ENCODE measurements around the gene BHLHA9.

Gene BHLHA9

GRCh38 chr17:1286379-1287106, 16.3 kb downstream of the BHLHA9 start:
- TF ChIP-seq CTCF (conservative IDR thresholded peaks at IDR 0.05), result no peak
- no peak for TF ChIP-seq ZFX (IDR thresholded peaks at IDR 0.05)
- no peak overlapping the region for H3K27ac ChIP-seq

GRCh38 chr17:1289695-1290094, 19.5 kb downstream of the BHLHA9 start:
- TF ChIP-seq ZFX (IDR thresholded peaks at IDR 0.05), result no peak
- no peak for TF ChIP-seq CTCF (conservative IDR thresholded peaks at IDR 0.05)
- H3K27ac ChIP-seq, result no peak overlapping the region

- TF ChIP-seq CTCF (conservative IDR thresholded peaks at IDR 0.05) (no peak), ZFX (IDR thresholded peaks at IDR 0.05) (no peak)
- no peak overlapping the region for H3K27ac ChIP-seq
Measured at GRCh38 chr17:1290676-1291075, 20.4 kb downstream of the BHLHA9 start.

GRCh38 chr17:1294157-1294717, 24.0 kb downstream of the BHLHA9 start:
- no peak overlapping the region for H3K27ac ChIP-seq
- no peak for TF ChIP-seq CTCF (conservative IDR thresholded peaks at IDR 0.05)
- TF ChIP-seq ZFX (IDR thresholded peaks at IDR 0.05), result no peak

- no peak for TF ChIP-seq CTCF (conservative IDR thresholded peaks at IDR 0.05)
- no peak for TF ChIP-seq ZFX (IDR thresholded peaks at IDR 0.05)
- no peak overlapping the region for H3K27ac ChIP-seq
Measured at GRCh38 chr17:1298606-1299005, 28.4 kb downstream of the BHLHA9 start.

GRCh38 chr17:1299552-1300370, 29.5 kb downstream of the BHLHA9 start:
- TF ChIP-seq CTCF (conservative IDR thresholded peaks at IDR 0.05) (no peak), ZFX (IDR thresholded peaks at IDR 0.05) (no peak)
- H3K27ac ChIP-seq, result no peak overlapping the region

GRCh38 chr17:1300371-1300905, 30.2 kb downstream of the BHLHA9 start:
- TF ChIP-seq ZFX (IDR thresholded peaks at IDR 0.05) (no peak), CTCF (conservative IDR thresholded peaks at IDR 0.05) (no peak)
- H3K27ac ChIP-seq, result no peak overlapping the region

All from C4-2B (cell line).